HepG2 (cell line): ENCODE measurements around the gene ADAR. TPM values are rescaled to one million over a fixed set of nuclear protein-coding genes. Genes with fewer than 3 reads are reported as not detected.

Experiments used
- CREB3 ChIP-seq: sonication (generic); formaldehyde crosslinking; IDR thresholded peaks from 2 replicates; pipeline ENCODE4 v1.5.0; 2020; ENCODE audit warnings: missing genetic modification reagents
- FOXO1 ChIP-seq: sonication (generic); formaldehyde crosslinking; IDR thresholded peaks from 2 replicates; pipeline ENCODE4 v1.4.0; 2020; ENCODE audit warnings: missing genetic modification reagents
- GATA4 ChIP-seq: sonication (generic); IDR thresholded peaks from 2 replicates; pipeline ENCODE4 v1.6.1; 2016; ENCODE audit warnings: antibody characterized with exemption, low read depth, borderline replicate concordance
- HOXD1 ChIP-seq: sonication (generic); formaldehyde crosslinking; IDR thresholded peaks from 2 replicates; pipeline ENCODE4 v1.5.0; 2020; ENCODE audit warnings: missing genetic modification reagents
- KLF6 ChIP-seq: IDR thresholded peaks from 2 replicates; pipeline ENCODE4 v1.8.0; 2016; ENCODE audit warnings: missing biosample characterization, missing genetic modification reagents
- MEF2D ChIP-seq: sonication (generic); formaldehyde crosslinking; IDR thresholded peaks from 2 replicates; pipeline ENCODE4 v1.5.1; 2020; ENCODE audit warnings: mild to moderate bottlenecking, missing genetic modification reagents
- POLR2G ChIP-seq: fragments of 200-400 bp; formaldehyde crosslinking; IDR thresholded peaks from 2 replicates; pipeline ENCODE4 v1.6.1; 2018; ENCODE audit warnings: mild to moderate bottlenecking, low read depth, low read length, moderate library complexity
- RBM22 ChIP-seq: fragments of 200-400 bp; formaldehyde crosslinking; optimal IDR thresholded peaks from 2 replicates; pipeline ENCODE3; 2017; ENCODE audit warnings: mild to moderate bottlenecking, low read length, moderate library complexity
- RBM39 ChIP-seq: fragments of 200-400 bp; formaldehyde crosslinking; IDR thresholded peaks from one replicate; pipeline ENCODE4 v1.6.1; 2018; ENCODE audit warnings: antibody characterized with exemption, mild to moderate bottlenecking, low read depth, low read length; ENCODE audit not compliant: poor library complexity, severe bottlenecking
- SALL1 ChIP-seq: sonication (generic); formaldehyde crosslinking; IDR thresholded peaks from 2 replicates; pipeline ENCODE4 v1.8.0; 2022; ENCODE audit warnings: mild to moderate bottlenecking, missing genetic modification reagents
- ZBTB37 ChIP-seq: sonication (generic); formaldehyde crosslinking; IDR thresholded peaks from 2 replicates; pipeline ENCODE4 v1.4.0; 2020; ENCODE audit warnings: mild to moderate bottlenecking, missing genetic modification reagents
- ZBTB38 ChIP-seq: sonication (generic); formaldehyde crosslinking; IDR thresholded peaks from 2 replicates; pipeline ENCODE4 v1.5.1; 2020; ENCODE audit warnings: mild to moderate bottlenecking, missing genetic modification reagents
- ZNF138 ChIP-seq: sonication (generic); formaldehyde crosslinking; IDR thresholded peaks from 2 replicates; pipeline ENCODE4 v1.5.0; 2020; ENCODE audit warnings: mild to moderate bottlenecking, low read depth, missing genetic modification reagents
- ZNF142 ChIP-seq: sonication (generic); formaldehyde crosslinking; IDR thresholded peaks from 2 replicates; pipeline ENCODE4 v1.4.0; 2020; ENCODE audit warnings: missing genetic modification reagents
- ZNF207 ChIP-seq: fragments of 450-650 bp; IDR thresholded peaks from 2 replicates; pipeline ENCODE4 v1.6.1; 2016; ENCODE audit warnings: antibody characterized with exemption, borderline replicate concordance
- ZNF589 ChIP-seq: sonication (generic); formaldehyde crosslinking; conservative IDR thresholded peaks from 2 replicates; pipeline ENCODE4 v1.8.0; 2022; ENCODE audit warnings: mild to moderate bottlenecking, moderate library complexity, missing genetic modification reagents
- ZNF710 ChIP-seq: sonication (generic); formaldehyde crosslinking; IDR thresholded peaks from 2 replicates; pipeline ENCODE4 v1.5.0; 2020; ENCODE audit warnings: mild to moderate bottlenecking, missing genetic modification reagents, borderline replicate concordance
- ZNF775 ChIP-seq: sonication (generic); formaldehyde crosslinking; IDR thresholded peaks from 2 replicates; pipeline ENCODE4 v1.4.0; 2020; ENCODE audit warnings: missing genetic modification reagents, mild to moderate bottlenecking, moderate library complexity, borderline replicate concordance
- polyA plus RNA-seq, 8 experiments: library from polyadenylated mRNA; depleted of rRNA in 3 of 8; stranded (reverse) in 7 of 8; unstranded in 1 of 8; fragments of >200 nt; fragmentation: Illumina TruSeq in 4 of 8; extraction: Trizol in 4 of 8; gene quantifications; 2 replicates each; pipeline versions ENCODE4 v1.2.1 to v1.2.3, GENCODE V29; 2011 to 2016; ENCODE audit warnings: low read depth in 4 of 8, missing spikeins in 1 of 8, mixed read lengths in 1 of 8; ENCODE audit not compliant: insufficient read depth in 1 of 8
- total RNA-seq, 5 experiments: library from RNA; depleted of rRNA; stranded (reverse); fragments of >200 nt; fragmentation: Illumina TruSeq; extraction: Trizol; gene quantifications; 2 replicates each; pipeline ENCODE4 v1.2.3, GENCODE V29; 2016; ENCODE audit warnings: low read depth in 1 of 5

ADAR gene
- total and polyA plus RNA-seq, 2 of the 13 experiments (the other 11 are each of a cell fraction or from before 2014, with no cell fraction given), result 70.8 to 86.2 TPM

GRCh38 chr1:154558720-154559465, 49.1 kb downstream of the ADAR start (continued):
- TF ChIP-seq ZBTB37, result no peak
- TF ChIP-seq KLF6 (CRISPR knock-in tag), result peak; percentile 95
- TF ChIP-seq ZNF775 (CRISPR knock-in tag), result peak; percentile 77; the same call in 1 of the 2 replicates
- peak; percentile 94 for TF ChIP-seq ZBTB38 (CRISPR knock-in tag)
- TF ChIP-seq HOXD1 (CRISPR knock-in tag), result peak; percentile 89
- TF ChIP-seq RBM39, result no peak
- peak; percentile 88 for TF ChIP-seq POLR2G
- peak; percentile 80 for TF ChIP-seq ZNF142 (CRISPR knock-in tag)
- TF ChIP-seq GATA4, result no peak
- no peak for TF ChIP-seq ZNF207
- TF ChIP-seq ZNF138 (CRISPR knock-in tag), result peak; percentile 97
- TF ChIP-seq RBM22, result no peak
- TF ChIP-seq FOXO1 (CRISPR knock-in tag), result peak; percentile 69; the same call in 1 of the 2 replicates
- TF ChIP-seq ZNF710 (CRISPR knock-in tag), result peak; percentile 90
- TF ChIP-seq MEF2D, result peak; percentile 97
- TF ChIP-seq ZNF589, result peak; percentile 99
- TF ChIP-seq SALL1 (CRISPR knock-in tag), result peak; percentile 99
- TF ChIP-seq CREB3 (CRISPR knock-in tag), result peak; percentile 88; the same call in 1 of the 2 replicates
